ENCODE measurements around the gene USP5. TPM values are rescaled to one million over a fixed set of nuclear protein-coding genes. Genes with fewer than 3 reads are reported as not detected.

Gene USP5
- total RNA-seq, 6 donors from 2014 or later: 22.6 to 77.0 (median 35.6) TPM

DNA sequence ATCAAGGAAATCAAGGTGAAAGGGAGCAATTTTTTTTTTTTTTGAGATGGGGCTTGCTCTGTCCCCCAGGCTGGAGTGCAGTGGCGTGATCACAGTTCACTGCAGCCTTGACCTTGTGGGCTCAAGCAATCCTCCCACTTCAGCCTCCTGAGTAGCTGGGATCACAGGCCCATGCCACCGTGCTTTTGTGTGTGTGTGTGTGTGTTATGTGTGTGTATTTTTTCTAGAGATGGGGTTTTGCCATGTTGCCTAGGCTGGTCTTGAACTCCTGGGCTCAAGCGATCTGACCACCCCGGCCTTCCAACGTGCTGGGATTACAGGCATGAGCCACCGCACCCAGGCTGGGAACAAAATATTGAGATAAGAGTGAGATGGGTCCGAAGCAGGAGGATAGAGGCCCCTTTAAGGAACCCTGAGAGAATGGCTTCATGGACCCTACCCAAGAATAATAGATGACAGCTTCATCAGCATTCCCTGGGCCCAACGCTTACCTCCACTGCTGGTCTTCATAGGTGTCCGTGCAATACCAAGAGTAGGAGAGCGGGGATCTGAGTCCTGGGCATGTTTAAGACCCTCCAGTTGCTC, 1.9 kb upstream of the USP5 start:
- no peaks in the 10 kb centered on the region for H3K27me3 ChIP-seq
- TF ChIP-seq POLR2A (IDR thresholded peaks at IDR 0.05): no peak
- no peak for TF ChIP-seq POLR2AphosphoS5 (IDR thresholded peaks at IDR 0.05)
- H3K4me1 ChIP-seq: peaks cover 13 to 23% (median 16%) of the 10 kb centered on the region in 4 donors
- peaks cover 0 to 5% (median 0%) of the 10 kb centered on the region in 4 donors for H3K36me3 ChIP-seq
- DNase-seq: no peak
- no peaks in the 10 kb centered on the region for H3K9me3 ChIP-seq
- 81 to 86% methylated on average over 8 to 10 of the region's 10 CpGs for WGBS, 2 donors
- no peak for ATAC-seq (ENCODE audit: low FRiP score in 2 of 2)
- H3K27ac ChIP-seq: no peak overlapping the region
- peak overlapping the region in 1 of 4 donors; percentile 68 for H3K4me3 ChIP-seq

DNA sequence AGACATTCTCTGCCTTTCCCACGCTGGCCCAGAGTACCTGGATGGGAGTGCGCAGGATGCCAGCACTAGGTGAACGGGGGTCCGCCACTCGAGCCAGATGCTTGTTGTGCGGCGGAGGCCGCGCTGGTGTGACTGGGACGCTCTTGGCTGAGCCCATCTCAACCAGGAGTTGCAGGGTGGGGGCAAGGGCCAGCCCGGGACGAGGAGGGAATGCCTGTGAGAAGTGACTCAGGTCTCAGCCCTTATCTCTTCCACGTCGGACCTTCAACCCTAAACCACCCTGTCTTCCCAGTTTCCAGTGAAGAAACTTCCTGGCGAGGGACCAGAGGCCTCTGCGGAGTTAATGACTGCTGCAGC, 1.2 kb upstream of the USP5 start:
- H3K36me3 ChIP-seq: peaks cover 0 to 10% (median 3%) of the 10 kb centered on the region in 4 donors
- H3K27me3 ChIP-seq: no peaks in the 10 kb centered on the region
- DNase-seq (peak in 1 of 2 donors; percentile 85), ATAC-seq (ENCODE audit: low FRiP score in 2 of 2) (no peak)
- H3K27ac ChIP-seq: peak overlapping the region in 3 of 4 donors; percentile 88 to 94 (median 91)
- H3K4me1 ChIP-seq: peaks cover 13 to 23% (median 16%) of the 10 kb centered on the region in 4 donors
- TF ChIP-seq EP300 (IDR thresholded peaks at IDR 0.05): no peak
- TF ChIP-seq, protein P1, sequence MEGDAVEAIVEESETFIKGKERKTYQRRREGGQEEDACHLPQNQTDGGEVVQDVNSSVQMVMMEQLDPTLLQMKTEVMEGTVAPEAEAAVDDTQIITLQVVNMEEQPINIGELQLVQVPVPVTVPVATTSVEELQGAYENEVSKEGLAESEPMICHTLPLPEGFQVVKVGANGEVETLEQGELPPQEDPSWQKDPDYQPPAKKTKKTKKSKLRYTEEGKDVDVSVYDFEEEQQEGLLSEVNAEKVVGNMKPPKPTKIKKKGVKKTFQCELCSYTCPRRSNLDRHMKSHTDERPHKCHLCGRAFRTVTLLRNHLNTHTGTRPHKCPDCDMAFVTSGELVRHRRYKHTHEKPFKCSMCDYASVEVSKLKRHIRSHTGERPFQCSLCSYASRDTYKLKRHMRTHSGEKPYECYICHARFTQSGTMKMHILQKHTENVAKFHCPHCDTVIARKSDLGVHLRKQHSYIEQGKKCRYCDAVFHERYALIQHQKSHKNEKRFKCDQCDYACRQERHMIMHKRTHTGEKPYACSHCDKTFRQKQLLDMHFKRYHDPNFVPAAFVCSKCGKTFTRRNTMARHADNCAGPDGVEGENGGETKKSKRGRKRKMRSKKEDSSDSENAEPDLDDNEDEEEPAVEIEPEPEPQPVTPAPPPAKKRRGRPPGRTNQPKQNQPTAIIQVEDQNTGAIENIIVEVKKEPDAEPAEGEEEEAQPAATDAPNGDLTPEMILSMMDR (IDR thresholded peaks at IDR 0.05): no peak
- no peak for TF ChIP-seq POLR2A (IDR thresholded peaks at IDR 0.05)
- TF ChIP-seq POLR2AphosphoS5 (IDR thresholded peaks at IDR 0.05): no peak
- peak overlapping the region in 3 of 4 donors; percentile 66 to 71 (median 68) for H3K4me3 ChIP-seq
- H3K9me3 ChIP-seq: no peaks in the 10 kb centered on the region
- 26 to 36% methylated on average over 4 to 16 of the region's 16 CpGs for WGBS, 2 donors

DNA sequence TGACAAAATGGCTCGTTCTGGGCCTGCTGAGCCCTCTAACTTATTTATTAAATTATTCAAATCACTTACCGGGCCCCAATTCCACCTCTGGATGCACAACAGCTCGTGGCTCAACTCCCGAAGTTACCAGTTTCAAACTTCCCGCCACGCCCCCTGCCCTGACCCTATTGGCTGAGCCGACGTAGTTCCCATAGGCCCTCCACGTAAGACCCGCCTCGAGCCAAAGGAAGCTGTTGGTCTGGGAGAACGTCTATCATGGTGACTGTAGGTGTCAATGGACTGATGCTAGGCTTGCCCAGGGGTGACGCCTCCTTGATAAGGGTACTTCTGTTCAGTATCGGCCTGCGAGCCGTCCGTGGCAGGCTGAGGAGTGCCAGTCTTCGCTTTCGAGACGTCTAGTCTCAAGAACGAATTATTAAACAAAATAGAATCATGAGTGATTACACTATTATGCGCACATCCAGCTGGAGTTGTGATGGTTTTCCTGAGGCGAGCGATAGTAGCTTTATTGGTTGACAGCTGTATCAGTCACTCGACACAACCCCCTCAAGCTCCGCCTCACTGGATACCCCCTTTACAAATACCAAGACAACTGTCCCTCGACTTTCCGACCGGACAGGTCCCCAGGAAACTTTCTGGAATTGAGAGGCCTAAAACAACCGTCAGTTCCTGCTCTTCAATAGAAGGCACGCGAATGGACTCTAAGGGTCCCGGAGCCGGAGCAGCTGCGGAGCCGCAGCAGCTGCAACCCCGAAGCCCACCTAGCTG, 613 bp upstream of the USP5 start, which contains the start of gene CDCA3:
Gene CDCA3 (minus strand): TSS at position 134 of the 768 bp plus-strand sequence. CDS start 334 bp downstream, outside the sequence.
- H3K27me3 ChIP-seq: no peaks in the 10 kb centered on the region
- H3K9me3 ChIP-seq: no peaks in the 10 kb centered on the region
- H3K36me3 ChIP-seq: peaks cover 2 to 14% (median 9%) of the 10 kb centered on the region in 4 donors
- peak; percentile 72 to 98 for DNase-seq
- H3K4me1 ChIP-seq: peaks cover 13 to 23% (median 16%) of the 10 kb centered on the region in 4 donors
- H3K4me3 ChIP-seq: peak within 1 kb of the TSS; percentile 48 to 71 (median 67)
- TF ChIP-seq POLR2AphosphoS5 (IDR thresholded peaks at IDR 0.05) (peak; percentile 92 to 98), POLR2A (IDR thresholded peaks at IDR 0.05) (peak in 3 of 4 donors; percentile 88 to 94 (median 88)), EP300 (IDR thresholded peaks at IDR 0.05) (no peak)
- TF ChIP-seq, protein P1 (IDR thresholded peaks at IDR 0.05): peak in 2 of 6 experiments; percentile 9 to 15
- 0 to 1% methylated on average over 29 to 37 of the region's 37 CpGs for WGBS, 2 donors
- H3K27ac ChIP-seq: peak within 1 kb of the TSS; percentile 88 to 94 (median 91)
- peak; percentile 88 to 92 for ATAC-seq (ENCODE audit: low FRiP score in 2 of 2)

- H3K27me3 ChIP-seq: no peaks in the 10 kb centered on the region
- H3K9me3 ChIP-seq: no peaks in the 10 kb centered on the region
- H3K4me3 ChIP-seq: peak overlapping the region; percentile 56 to 71 (median 67)
- WGBS, 2 donors: 1 to 3% methylated on average over 16 to 18 of the region's 18 CpGs
- DNase-seq: no peak
- TF ChIP-seq EP300 (IDR thresholded peaks at IDR 0.05) (no peak), POLR2A (IDR thresholded peaks at IDR 0.05) (no peak), POLR2AphosphoS5 (IDR thresholded peaks at IDR 0.05) (no peak)
- TF ChIP-seq, protein P1 (IDR thresholded peaks at IDR 0.05): no peak
- no peak for ATAC-seq (ENCODE audit: low FRiP score in 2 of 2)
- peaks cover 13 to 23% (median 16%) of the 10 kb centered on the region in 4 donors for H3K4me1 ChIP-seq
- peak overlapping the region; percentile 6 to 94 (median 91) for H3K27ac ChIP-seq
- peaks cover 8 to 29% (median 23%) of the 10 kb centered on the region in 4 donors for H3K36me3 ChIP-seq
These were observed 853 bp downstream of the USP5 start for GRCh38 chr12:6852651-6853354.

Data from upper lobe of left lung (tissue), 6 donors.